Measurements from ENCODE around the gene DNMT3L. TPM values are rescaled to one million over a fixed set of nuclear protein-coding genes. Genes with fewer than 3 reads are reported as not detected.

Gene DNMT3L
- total RNA-seq, 1 experiment from 2014 or later: not detected

DNA sequence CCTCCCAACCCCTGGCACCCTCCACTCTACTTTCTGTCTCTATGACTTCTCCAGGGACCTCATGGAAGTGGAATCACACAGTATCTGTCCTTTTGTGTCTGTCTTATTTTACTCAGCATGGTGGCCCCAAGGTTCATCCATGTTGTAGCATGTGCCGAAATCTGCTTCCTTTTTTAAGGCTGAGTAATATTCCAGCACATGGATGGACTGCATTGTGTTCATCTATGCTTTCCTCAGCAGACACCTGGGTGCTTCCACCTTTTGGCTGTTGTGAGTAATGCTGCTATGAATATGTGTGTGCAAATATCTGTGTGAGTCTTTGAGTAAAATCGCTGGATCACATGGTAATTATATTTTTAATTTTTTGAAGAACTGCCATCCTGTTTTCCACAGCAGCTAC is 36.6 kb upstream of the DNMT3L start:
- ChIA-PET POLR2A (interaction anchor here (0.6 kb wide), 1 partner anchor 28 kb away, joined by 4 read pairs; no protein-coding TSS in a partner anchor), CTCF (interaction anchor here (0.7 to 2.7 kb wide), 23 partner anchors 9 to 570 kb away, joined by 3 to 22 read pairs (median 5); partner anchors contain the start of genes DNMT3L and LRRC3)
- Mint-ChIP-seq H3K9me3 (no peaks in the 10 kb centered on the region), H3K36me3 (no peaks in the 10 kb centered on the region), H3K4me3 (no peak overlapping the region), H3K27ac (no peak overlapping the region), H3K4me1 (peaks cover 23% of the 10 kb centered on the region), H3K27me3 (ENCODE audit: low read depth) (peaks cover 11% of the 10 kb centered on the region)
- DNase-seq (ENCODE audit: low spot score) (no peak), ATAC-seq (no peak)
- TF ChIP-seq ZNF219 (CRISPR knock-in tag; IDR thresholded peaks at IDR 0.05; ENCODE audit: borderline replicate concordance): no peak
- TF ChIP-seq TEAD1 (CRISPR knock-in tag; IDR thresholded peaks at IDR 0.05): no peak
- TF ChIP-seq IRF2 (CRISPR knock-in tag; IDR thresholded peaks at IDR 0.05; ENCODE audit: borderline replicate concordance, low read depth): no peak
- TF ChIP-seq ZNF263 (CRISPR knock-in tag; IDR thresholded peaks at IDR 0.05; ENCODE audit: low read depth): no peak
- TF ChIP-seq ZNF396 (CRISPR knock-in tag; IDR thresholded peaks at IDR 0.05; ENCODE audit: borderline replicate concordance): no peak
- no peak for TF ChIP-seq FOXK1 (CRISPR knock-in tag; IDR thresholded peaks at IDR 0.05)
- no peak for TF ChIP-seq NR3C1 (CRISPR knock-in tag; conservative IDR thresholded peaks at IDR 0.05; ENCODE audit: low read depth)
- TF ChIP-seq EMX1 (CRISPR knock-in tag; IDR thresholded peaks at IDR 0.05): no peak
- no peak for TF ChIP-seq ZNF138 (CRISPR knock-in tag; conservative IDR thresholded peaks at IDR 0.05)
- TF ChIP-seq, protein P1, sequence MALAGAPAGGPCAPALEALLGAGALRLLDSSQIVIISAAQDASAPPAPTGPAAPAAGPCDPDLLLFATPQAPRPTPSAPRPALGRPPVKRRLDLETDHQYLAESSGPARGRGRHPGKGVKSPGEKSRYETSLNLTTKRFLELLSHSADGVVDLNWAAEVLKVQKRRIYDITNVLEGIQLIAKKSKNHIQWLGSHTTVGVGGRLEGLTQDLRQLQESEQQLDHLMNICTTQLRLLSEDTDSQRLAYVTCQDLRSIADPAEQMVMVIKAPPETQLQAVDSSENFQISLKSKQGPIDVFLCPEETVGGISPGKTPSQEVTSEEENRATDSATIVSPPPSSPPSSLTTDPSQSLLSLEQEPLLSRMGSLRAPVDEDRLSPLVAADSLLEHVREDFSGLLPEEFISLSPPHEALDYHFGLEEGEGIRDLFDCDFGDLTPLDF (CRISPR knock-in tag; IDR thresholded peaks at IDR 0.05): no peak

DNA sequence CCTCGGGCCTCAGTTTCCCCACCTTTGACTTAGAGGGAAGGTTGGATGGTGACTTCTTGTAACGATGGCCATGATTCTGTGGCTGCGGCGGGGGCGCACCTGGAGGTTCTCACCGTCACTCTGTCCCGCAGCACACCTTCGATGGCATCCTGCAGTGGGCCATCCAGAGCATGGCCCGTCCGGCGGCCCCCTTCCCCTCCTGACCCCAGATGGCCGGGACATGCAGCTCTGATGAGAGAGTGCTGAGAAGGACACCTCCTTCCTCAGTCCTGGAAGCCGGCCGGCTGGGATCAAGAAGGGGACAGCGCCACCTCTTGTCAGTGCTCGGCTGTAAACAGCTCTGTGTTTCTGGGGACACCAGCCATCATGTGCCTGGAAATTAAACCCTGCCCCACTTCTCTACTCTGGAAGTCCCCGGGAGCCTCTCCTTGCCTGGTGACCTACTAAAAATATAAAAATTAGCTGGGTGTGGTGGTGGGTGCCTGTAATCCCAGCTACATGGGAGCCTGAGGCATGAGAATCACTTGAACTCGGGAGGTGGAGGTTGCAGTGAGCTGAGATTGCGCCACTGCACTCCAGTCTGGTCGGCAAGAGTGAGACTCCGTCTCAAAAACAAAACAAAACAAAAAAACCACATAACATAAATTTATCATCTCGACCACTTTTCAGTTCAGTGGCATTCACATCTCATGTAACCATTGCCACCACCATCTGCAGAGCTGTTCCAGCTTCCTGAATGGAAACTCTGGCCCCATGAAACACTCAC is 36.0 kb upstream of the DNMT3L start:
- no peak overlapping the region for H3K4me3 Mint-ChIP-seq
- no peaks in the 10 kb centered on the region for H3K9me3 Mint-ChIP-seq
- peaks cover 20% of the 10 kb centered on the region for H3K4me1 Mint-ChIP-seq
- TF ChIP-seq, protein P2, sequence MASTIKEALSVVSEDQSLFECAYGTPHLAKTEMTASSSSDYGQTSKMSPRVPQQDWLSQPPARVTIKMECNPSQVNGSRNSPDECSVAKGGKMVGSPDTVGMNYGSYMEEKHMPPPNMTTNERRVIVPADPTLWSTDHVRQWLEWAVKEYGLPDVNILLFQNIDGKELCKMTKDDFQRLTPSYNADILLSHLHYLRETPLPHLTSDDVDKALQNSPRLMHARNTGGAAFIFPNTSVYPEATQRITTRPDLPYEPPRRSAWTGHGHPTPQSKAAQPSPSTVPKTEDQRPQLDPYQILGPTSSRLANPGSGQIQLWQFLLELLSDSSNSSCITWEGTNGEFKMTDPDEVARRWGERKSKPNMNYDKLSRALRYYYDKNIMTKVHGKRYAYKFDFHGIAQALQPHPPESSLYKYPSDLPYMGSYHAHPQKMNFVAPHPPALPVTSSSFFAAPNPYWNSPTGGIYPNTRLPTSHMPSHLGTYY (CRISPR knock-in tag; IDR thresholded peaks at IDR 0.05): no peak
- TF ChIP-seq OVOL2 (CRISPR knock-in tag; IDR thresholded peaks at IDR 0.05; ENCODE audit: borderline replicate concordance) (no peak), ZNF317 (CRISPR knock-in tag; IDR thresholded peaks at IDR 0.05; ENCODE audit: borderline replicate concordance, low read depth) (no peak), NR1H2 (CRISPR knock-in tag; IDR thresholded peaks at IDR 0.05) (no peak), EMX1 (CRISPR knock-in tag; IDR thresholded peaks at IDR 0.05) (no peak), MXD4 (CRISPR knock-in tag; IDR thresholded peaks at IDR 0.05; ENCODE audit: borderline replicate concordance) (no peak), ZNF232 (CRISPR knock-in tag; IDR thresholded peaks at IDR 0.05) (no peak), FOXK1 (CRISPR knock-in tag; IDR thresholded peaks at IDR 0.05) (peak; percentile 76; the same call in 1 of the 2 replicates), SP1 (CRISPR knock-in tag; conservative IDR thresholded peaks at IDR 0.05) (peak; percentile 31; the same call in 1 of the 2 replicates)
- TF ChIP-seq, protein P3, sequence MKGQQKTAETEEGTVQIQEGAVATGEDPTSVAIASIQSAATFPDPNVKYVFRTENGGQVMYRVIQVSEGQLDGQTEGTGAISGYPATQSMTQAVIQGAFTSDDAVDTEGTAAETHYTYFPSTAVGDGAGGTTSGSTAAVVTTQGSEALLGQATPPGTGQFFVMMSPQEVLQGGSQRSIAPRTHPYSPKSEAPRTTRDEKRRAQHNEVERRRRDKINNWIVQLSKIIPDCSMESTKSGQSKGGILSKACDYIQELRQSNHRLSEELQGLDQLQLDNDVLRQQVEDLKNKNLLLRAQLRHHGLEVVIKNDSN (CRISPR knock-in tag; IDR thresholded peaks at IDR 0.05): no peak
- TF ChIP-seq, protein P4, sequence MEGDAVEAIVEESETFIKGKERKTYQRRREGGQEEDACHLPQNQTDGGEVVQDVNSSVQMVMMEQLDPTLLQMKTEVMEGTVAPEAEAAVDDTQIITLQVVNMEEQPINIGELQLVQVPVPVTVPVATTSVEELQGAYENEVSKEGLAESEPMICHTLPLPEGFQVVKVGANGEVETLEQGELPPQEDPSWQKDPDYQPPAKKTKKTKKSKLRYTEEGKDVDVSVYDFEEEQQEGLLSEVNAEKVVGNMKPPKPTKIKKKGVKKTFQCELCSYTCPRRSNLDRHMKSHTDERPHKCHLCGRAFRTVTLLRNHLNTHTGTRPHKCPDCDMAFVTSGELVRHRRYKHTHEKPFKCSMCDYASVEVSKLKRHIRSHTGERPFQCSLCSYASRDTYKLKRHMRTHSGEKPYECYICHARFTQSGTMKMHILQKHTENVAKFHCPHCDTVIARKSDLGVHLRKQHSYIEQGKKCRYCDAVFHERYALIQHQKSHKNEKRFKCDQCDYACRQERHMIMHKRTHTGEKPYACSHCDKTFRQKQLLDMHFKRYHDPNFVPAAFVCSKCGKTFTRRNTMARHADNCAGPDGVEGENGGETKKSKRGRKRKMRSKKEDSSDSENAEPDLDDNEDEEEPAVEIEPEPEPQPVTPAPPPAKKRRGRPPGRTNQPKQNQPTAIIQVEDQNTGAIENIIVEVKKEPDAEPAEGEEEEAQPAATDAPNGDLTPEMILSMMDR (IDR thresholded peaks at IDR 0.05): peak; percentile 51
- peaks cover 11% of the 10 kb centered on the region for H3K27me3 Mint-ChIP-seq (ENCODE audit: low read depth)
- CTCF ChIA-PET: interaction anchor here (0.7 to 2.7 kb wide), 24 partner anchors 10 to 569 kb away, joined by 3 to 22 read pairs (median 5); partner anchors contain the start of genes DNMT3L and LRRC3
- ATAC-seq (peak; percentile 63), DNase-seq (ENCODE audit: low spot score) (peak; percentile 88)
- H3K36me3 Mint-ChIP-seq: no peaks in the 10 kb centered on the region
- POLR2A ChIA-PET: interaction anchor here (0.6 kb wide), 1 partner anchor 27 kb away, joined by 4 read pairs; no protein-coding TSS in a partner anchor
- no peak overlapping the region for H3K27ac Mint-ChIP-seq

Measured in WTC11 (cell line).